Panc1 (cell line): Measurements from ENCODE around the gene POLR3A. TPM values are rescaled to one million over a fixed set of nuclear protein-coding genes. Genes with fewer than 3 reads are reported as not detected.

Experiments
- ATAC-seq: fragments of 200-7000 bp; cut with Tn5 transposase; 2 replicates; pipeline ENCODE4 v1.9.1; 2020; ENCODE audit warnings: mild to moderate bottlenecking, moderate library complexity
- BruUV-seq: library from RNA; stranded (reverse); fragments of 400-500 nt; replicated peaks from 2 replicates; lab custom pipeline; 2021; lab: Mats Ljungman, UMichigan
- CTCF ChIA-PET: fragments of 300-600 bp; sonication (Branson Sonifier 250); formaldehyde crosslinking; loops from one replicate; lab custom pipeline; 2022; ENCODE audit warnings: antibody characterized with exemption; lab: Charles Lee
- POLR2A ChIA-PET: fragments of 300-600 bp; sonication (Branson Sonifier 250); formaldehyde crosslinking; loops from one replicate; lab custom pipeline; 2022; ENCODE audit warnings: antibody characterized with exemption; lab: Charles Lee
- DNase-seq: peaks from one replicate; pipeline ENCODE4 v3.0.0-alpha.2; 2010; ENCODE audit warnings: low read depth, low spot score
- H3K27ac ChIP-seq: 2 replicates; pipeline ENCODE4 v1.5.1; 2011; ENCODE audit warnings: mild to moderate bottlenecking, low read length, inconsistent platforms
- H3K27me3 ChIP-seq: fragments of 200-500 bp; sonication (Bioruptor generic); 2 replicates; pipeline ENCODE4 v1.6.0; 2014; ENCODE audit warnings: low read length, inconsistent platforms; ENCODE audit not compliant: control insufficient read depth, insufficient read depth
- H3K36me3 ChIP-seq: fragments of 200-500 bp; sonication (Bioruptor generic); 2 replicates; pipeline ENCODE4 v1.5.1; 2014; ENCODE audit warnings: inconsistent platforms, mild to moderate bottlenecking, low read length, moderate library complexity; ENCODE audit not compliant: control insufficient read depth, insufficient read depth
- H3K4me1 ChIP-seq: 2 replicates; pipeline ENCODE4 v1.5.1; 2011; ENCODE audit warnings: inconsistent platforms, mild to moderate bottlenecking, low read length, moderate library complexity; ENCODE audit not compliant: control insufficient read depth, insufficient read depth
- H3K4me3 ChIP-seq, 2 experiments: 2 replicates each; pipeline ENCODE4 v1.5.1; 2011 to 2012; ENCODE audit warnings: low read depth in 2 of 2, low read length in 2 of 2, mild to moderate bottlenecking in 2 of 2, inconsistent platforms in 1 of 2, moderate library complexity in 1 of 2
- H3K9me3 ChIP-seq: fragments of 200-500 bp; sonication (Bioruptor generic); 2 replicates; pipeline ENCODE4 v1.5.1; 2014; ENCODE audit warnings: low read depth, mild to moderate bottlenecking, inconsistent platforms, low read length, moderate library complexity; ENCODE audit not compliant: control insufficient read depth, insufficient read depth
- POLR2AphosphoS5 ChIP-seq: IDR thresholded peaks from 2 replicates; pipeline ENCODE4 v1.6.1; 2012; ENCODE audit warnings: mild to moderate bottlenecking, low read depth, low read length, moderate library complexity
- SIN3A ChIP-seq: IDR thresholded peaks from 2 replicates; pipeline ENCODE4 v1.6.1; 2012; ENCODE audit warnings: low read depth, mild to moderate bottlenecking, low read length, moderate library complexity, borderline replicate concordance; ENCODE audit not compliant: insufficient read depth
- TCF7L2 ChIP-seq: IDR thresholded peaks from 2 replicates; pipeline ENCODE4 v1.6.1; 2011; ENCODE audit warnings: mild to moderate bottlenecking, low read depth, low read length, inconsistent platforms
- in situ Hi-C: cut with HindIII; loops from 2 replicates; pipeline ENCODE4 v1.10.0; 2016; ENCODE audit warnings: low sequenced_read_pairs, low pct_unique_long_range_greater_than_20kb
- intact Hi-C: fragments of 100-400 bp; cut with micrococcal nuclease; formaldehyde crosslinking; loops from one replicate; pipeline ENCODE4 v1.10.0; 2022; ENCODE audit not compliant: unreplicated experiment
- total RNA-seq: library from RNA; stranded (reverse); gene quantifications from one replicate; pipeline ENCODE4 v1.2.1, GENCODE V29; 2021; ENCODE audit not compliant: unreplicated experiment
- TF ChIP-seq, protein P1 (sequence below): fragments of 450-650 bp; IDR thresholded peaks from 2 replicates; pipeline ENCODE4 v1.5.1; 2017; ENCODE audit warnings: mild to moderate bottlenecking
- TF ChIP-seq, protein P2 (sequence below), 2 experiments: IDR thresholded peaks; 2 replicates each; pipeline ENCODE4 v1.6.1; 2011 to 2012; ENCODE audit warnings: low read depth in 2 of 2, control low read depth in 1 of 2, low read length in 1 of 2, mild to moderate bottlenecking in 1 of 2, moderate library complexity in 1 of 2; ENCODE audit not compliant: insufficient read depth in 1 of 2

Gene POLR3A
- total RNA-seq, 1 experiment from 2014 or later, result 26.3 TPM

DNA sequence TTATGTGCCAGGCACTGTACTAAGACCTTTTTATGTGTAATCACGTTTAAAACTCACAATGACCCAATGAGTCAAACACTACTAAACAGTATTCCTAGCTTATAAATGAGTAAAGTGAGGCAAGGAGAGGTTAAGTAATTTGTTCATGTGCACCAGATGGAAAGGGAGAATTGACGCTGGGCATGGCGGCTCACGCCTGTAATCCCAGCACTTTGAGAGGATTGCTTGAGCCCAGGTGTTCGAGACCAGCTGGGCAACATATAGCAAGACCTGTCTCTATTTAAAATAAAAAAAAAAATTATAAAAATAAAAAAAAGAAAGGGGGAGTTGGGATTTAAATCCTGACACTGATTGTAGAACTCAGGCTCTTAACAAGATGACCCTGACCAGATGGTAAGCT, 56.0 kb downstream of the POLR3A start:
- DNase-seq, result no peak
- H3K4me1 ChIP-seq, result 0 out of 2 replicates have a peak, but pooled peaks cover 7% of the 10 kb centered on the region
- no peak overlapping the region for H3K27ac ChIP-seq
- intact Hi-C loops (no loop called here), in situ Hi-C loops (no loop called here)
- ChIA-PET CTCF (no interaction called here), POLR2A (interaction anchor here (0.5 to 0.6 kb wide), 2 partner anchors 33 to 181 kb away, joined by 3 to 5 read pairs; no protein-coding TSS in a partner anchor)
- H3K4me3 ChIP-seq, result no peak overlapping the region
- no TSS peak for BruUV-seq
- no peak for ATAC-seq
- H3K27me3 ChIP-seq, result no peaks in the 10 kb centered on the region
- TF ChIP-seq TCF7L2 (no peak), POLR2AphosphoS5 (no peak), SIN3A (no peak)
- TF ChIP-seq, protein P1, sequence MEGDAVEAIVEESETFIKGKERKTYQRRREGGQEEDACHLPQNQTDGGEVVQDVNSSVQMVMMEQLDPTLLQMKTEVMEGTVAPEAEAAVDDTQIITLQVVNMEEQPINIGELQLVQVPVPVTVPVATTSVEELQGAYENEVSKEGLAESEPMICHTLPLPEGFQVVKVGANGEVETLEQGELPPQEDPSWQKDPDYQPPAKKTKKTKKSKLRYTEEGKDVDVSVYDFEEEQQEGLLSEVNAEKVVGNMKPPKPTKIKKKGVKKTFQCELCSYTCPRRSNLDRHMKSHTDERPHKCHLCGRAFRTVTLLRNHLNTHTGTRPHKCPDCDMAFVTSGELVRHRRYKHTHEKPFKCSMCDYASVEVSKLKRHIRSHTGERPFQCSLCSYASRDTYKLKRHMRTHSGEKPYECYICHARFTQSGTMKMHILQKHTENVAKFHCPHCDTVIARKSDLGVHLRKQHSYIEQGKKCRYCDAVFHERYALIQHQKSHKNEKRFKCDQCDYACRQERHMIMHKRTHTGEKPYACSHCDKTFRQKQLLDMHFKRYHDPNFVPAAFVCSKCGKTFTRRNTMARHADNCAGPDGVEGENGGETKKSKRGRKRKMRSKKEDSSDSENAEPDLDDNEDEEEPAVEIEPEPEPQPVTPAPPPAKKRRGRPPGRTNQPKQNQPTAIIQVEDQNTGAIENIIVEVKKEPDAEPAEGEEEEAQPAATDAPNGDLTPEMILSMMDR, result no peak
- TF ChIP-seq, protein P2, sequence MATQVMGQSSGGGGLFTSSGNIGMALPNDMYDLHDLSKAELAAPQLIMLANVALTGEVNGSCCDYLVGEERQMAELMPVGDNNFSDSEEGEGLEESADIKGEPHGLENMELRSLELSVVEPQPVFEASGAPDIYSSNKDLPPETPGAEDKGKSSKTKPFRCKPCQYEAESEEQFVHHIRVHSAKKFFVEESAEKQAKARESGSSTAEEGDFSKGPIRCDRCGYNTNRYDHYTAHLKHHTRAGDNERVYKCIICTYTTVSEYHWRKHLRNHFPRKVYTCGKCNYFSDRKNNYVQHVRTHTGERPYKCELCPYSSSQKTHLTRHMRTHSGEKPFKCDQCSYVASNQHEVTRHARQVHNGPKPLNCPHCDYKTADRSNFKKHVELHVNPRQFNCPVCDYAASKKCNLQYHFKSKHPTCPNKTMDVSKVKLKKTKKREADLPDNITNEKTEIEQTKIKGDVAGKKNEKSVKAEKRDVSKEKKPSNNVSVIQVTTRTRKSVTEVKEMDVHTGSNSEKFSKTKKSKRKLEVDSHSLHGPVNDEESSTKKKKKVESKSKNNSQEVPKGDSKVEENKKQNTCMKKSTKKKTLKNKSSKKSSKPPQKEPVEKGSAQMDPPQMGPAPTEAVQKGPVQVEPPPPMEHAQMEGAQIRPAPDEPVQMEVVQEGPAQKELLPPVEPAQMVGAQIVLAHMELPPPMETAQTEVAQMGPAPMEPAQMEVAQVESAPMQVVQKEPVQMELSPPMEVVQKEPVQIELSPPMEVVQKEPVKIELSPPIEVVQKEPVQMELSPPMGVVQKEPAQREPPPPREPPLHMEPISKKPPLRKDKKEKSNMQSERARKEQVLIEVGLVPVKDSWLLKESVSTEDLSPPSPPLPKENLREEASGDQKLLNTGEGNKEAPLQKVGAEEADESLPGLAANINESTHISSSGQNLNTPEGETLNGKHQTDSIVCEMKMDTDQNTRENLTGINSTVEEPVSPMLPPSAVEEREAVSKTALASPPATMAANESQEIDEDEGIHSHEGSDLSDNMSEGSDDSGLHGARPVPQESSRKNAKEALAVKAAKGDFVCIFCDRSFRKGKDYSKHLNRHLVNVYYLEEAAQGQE (IDR thresholded peaks at IDR 0.05; ENCODE audit: insufficient read depth in 1 of 2, low read depth in 2 of 2, low read length in 1 of 2), result no peak
- H3K9me3 ChIP-seq, result no peaks in the 10 kb centered on the region
- H3K36me3 ChIP-seq, result no peaks in the 10 kb centered on the region

DNA sequence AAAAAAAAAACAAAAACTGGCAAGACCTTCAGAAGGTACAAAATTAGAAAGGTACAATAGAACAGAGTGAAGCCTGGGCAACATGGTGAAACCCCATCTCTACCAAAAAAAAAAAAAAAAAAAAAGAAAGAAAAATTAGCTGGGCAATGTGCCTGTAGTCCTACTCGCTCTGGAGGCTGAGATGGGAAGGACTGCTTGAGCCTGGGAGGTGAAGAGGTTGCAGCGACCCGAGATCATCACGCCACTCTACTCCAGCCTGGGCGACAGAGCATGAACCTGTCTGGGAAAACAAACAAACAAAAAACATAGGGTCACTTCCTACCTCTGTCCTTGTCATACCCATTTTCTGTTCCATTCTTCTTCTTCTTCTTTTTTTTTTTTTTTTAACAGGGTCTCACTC, 57.2 kb downstream of the POLR3A start:
- DNase-seq (no peak), ATAC-seq (no peak)
- H3K27ac ChIP-seq, result no peak overlapping the region
- H3K4me3 ChIP-seq, result no peak overlapping the region
- 0 out of 2 replicates have a peak, but pooled peaks cover 7% of the 10 kb centered on the region for H3K4me1 ChIP-seq
- intact Hi-C loops, result no loop called here
- no peaks in the 10 kb centered on the region for H3K27me3 ChIP-seq
- in situ Hi-C loops, result no loop called here
- no peaks in the 10 kb centered on the region for H3K9me3 ChIP-seq
- BruUV-seq, result no TSS peak
- CTCF ChIA-PET, result interaction anchor here (0.7 kb wide), 2 partner anchors 66 to 260 kb away, joined by 4 to 12 read pairs; no protein-coding TSS in a partner anchor
- no peaks in the 10 kb centered on the region for H3K36me3 ChIP-seq
- TF ChIP-seq, protein P2 (IDR thresholded peaks at IDR 0.05; ENCODE audit: insufficient read depth in 1 of 2, low read depth in 2 of 2, low read length in 1 of 2), result no peak
- TF ChIP-seq POLR2AphosphoS5 (no peak), TCF7L2 (no peak), SIN3A (no peak)
- TF ChIP-seq, protein P1, result no peak
- POLR2A ChIA-PET, result no interaction called here
